ENCODE results near the gene FAAP100.

FAAP100 gene

GRCh38 chr17:81519284-81520020 lies 32.7 kb downstream of the FAAP100 start:
- Histone ChIP-seq H3K27ac (ENCODE audit: low read depth, low read length) (peak overlapping the region; percentile 56), H3K36me3 (ENCODE audit: control insufficient read depth, insufficient read depth, low read length) (no peaks in the 10 kb centered on the region), H3K9ac (ENCODE audit: low read length) (no peak overlapping the region), H3K4me3 (ENCODE audit: low read length) (peak overlapping the region; percentile 69), H3K27me3 (ENCODE audit: control insufficient read depth, insufficient read depth, low read length) (peaks cover 11% of the 10 kb centered on the region), H3K4me1 (ENCODE audit: control insufficient read depth, insufficient read depth, low read length) (peaks cover 23% of the 10 kb centered on the region)

GRCh38 chr17:81518785-81519283 lies 33.3 kb downstream of the FAAP100 start:
- peak overlapping the region; percentile 56 for H3K27ac ChIP-seq (ENCODE audit: low read depth, low read length)
- peak overlapping the region; percentile 69 for H3K4me3 ChIP-seq (ENCODE audit: low read length)
- H3K27me3 ChIP-seq (ENCODE audit: control insufficient read depth, insufficient read depth, low read length) = peaks cover 6% of the 10 kb centered on the region
- H3K36me3 ChIP-seq (ENCODE audit: control insufficient read depth, insufficient read depth, low read length) = no peaks in the 10 kb centered on the region
- H3K9ac ChIP-seq (ENCODE audit: low read length) = no peak overlapping the region
- peaks cover 23% of the 10 kb centered on the region for H3K4me1 ChIP-seq (ENCODE audit: control insufficient read depth, insufficient read depth, low read length)

DNA sequence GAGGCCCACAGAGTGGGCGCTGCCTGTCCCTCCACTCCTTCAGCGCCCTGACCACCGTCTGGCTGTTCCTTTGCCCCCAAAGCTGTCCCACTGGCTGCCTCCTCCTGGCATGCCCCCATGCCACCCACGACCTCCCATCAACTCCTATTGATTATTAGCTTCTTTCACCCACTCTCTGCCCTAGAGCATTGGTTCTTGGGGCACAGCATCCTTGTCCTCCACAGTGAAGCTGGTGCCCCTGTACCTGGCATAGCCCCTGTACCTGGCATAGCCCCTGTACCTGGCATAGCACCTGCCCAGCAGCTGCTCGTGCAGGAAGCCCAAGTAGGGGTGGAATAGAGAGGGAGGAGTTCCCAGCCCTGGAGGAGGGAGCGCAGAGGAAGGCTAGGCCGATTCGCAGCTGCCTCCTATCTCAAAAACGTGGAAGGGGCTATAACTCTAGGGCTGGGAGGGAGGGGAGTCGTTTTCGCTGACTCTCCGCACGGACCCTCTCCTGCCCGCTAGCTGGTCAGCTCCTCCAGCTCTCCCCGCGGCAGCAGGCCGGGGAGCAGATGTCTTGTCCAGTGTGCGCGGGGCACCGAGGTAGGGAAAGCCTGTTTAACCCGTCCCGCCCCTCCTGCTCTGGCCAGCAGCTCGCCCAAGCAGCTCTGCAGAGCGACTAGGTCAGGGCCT lies 33.9 kb downstream of the FAAP100 start:
- Histone ChIP-seq H3K36me3 (ENCODE audit: control insufficient read depth, insufficient read depth, low read length) (no peaks in the 10 kb centered on the region), H3K4me1 (ENCODE audit: control insufficient read depth, insufficient read depth, low read length) (peaks cover 23% of the 10 kb centered on the region), H3K9ac (ENCODE audit: low read length) (no peak overlapping the region), H3K27me3 (ENCODE audit: control insufficient read depth, insufficient read depth, low read length) (peaks cover 5% of the 10 kb centered on the region), H3K4me3 (ENCODE audit: low read length) (peak overlapping the region; percentile 69), H3K27ac (ENCODE audit: low read depth, low read length) (peak overlapping the region; percentile 56)

DNA sequence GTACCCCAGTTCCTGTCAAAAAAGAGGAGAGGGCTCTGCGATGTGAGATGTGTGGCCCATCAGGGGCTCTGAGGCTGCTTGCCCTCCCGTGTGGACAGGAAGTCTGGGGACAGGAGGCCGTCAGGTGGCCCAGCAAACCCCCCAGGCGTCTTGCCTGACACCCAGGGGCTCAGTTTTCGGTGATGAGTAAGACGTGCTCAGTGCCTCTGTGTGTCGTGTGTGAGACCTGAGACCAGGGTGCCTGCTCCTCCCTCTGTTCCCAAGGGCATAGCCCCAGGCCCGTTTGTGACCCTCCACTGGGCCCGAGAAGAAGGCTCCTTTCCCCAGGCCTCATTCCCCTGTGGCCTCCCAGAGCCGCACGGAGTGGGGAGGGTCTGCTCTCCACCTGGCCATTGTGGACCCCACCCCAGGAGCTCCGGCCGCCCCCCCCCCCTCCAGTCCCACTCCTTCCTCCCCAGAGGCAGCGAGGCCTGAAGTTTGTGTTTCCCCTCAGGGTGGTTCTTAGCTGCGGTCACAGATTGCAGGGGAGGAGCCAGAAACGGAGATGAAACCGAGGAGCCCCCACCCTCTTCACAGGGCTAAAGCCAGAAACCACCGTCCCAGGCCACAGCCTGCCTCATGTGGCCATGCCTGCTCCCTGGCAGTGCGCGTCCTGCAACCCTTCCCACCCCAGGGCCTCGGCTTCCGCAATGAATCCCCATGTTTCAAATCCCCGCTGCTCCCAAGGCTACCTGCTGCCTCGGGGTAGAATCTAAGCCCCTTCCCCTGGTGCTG lies 34.6 kb downstream of the FAAP100 start:
- H3K4me3 ChIP-seq (ENCODE audit: low read length) = peak overlapping the region; percentile 69

DNA sequence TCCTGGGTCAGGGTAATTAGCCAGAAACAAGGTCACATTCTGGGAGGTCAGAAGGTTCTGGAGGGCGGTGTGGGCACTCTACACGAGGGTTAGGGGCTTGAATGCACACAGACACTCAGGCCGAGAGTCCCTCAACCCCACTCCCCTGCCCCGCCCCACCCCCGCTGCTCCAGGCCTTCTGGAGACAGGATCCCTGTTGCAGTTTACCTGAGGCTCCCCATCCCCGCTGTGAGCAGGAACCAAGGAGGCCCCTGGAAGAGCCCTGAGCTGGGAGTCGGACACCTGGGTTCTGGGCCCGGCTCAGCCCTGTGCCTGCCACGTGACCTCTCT lies 35.2 kb downstream of the FAAP100 start:
- Histone ChIP-seq H3K36me3 (ENCODE audit: control insufficient read depth, insufficient read depth, low read length) (peaks cover 3% of the 10 kb centered on the region), H3K27me3 (ENCODE audit: control insufficient read depth, insufficient read depth, low read length) (no peaks in the 10 kb centered on the region), H3K4me1 (ENCODE audit: control insufficient read depth, insufficient read depth, low read length) (peaks cover 23% of the 10 kb centered on the region), H3K27ac (ENCODE audit: low read depth, low read length) (peak overlapping the region; percentile 100), H3K4me3 (ENCODE audit: low read length) (peak overlapping the region; percentile 74), H3K9ac (ENCODE audit: low read length) (no peak overlapping the region)

More for the DNA sequence above, 34.6 kb downstream of the FAAP100 start:
- H3K9ac ChIP-seq (ENCODE audit: low read length) = no peak overlapping the region
- H3K36me3 ChIP-seq (ENCODE audit: control insufficient read depth, insufficient read depth, low read length) = no peaks in the 10 kb centered on the region
- peak overlapping the region; percentile 53 for H3K27ac ChIP-seq (ENCODE audit: low read depth, low read length)
- peaks cover 1% of the 10 kb centered on the region for H3K27me3 ChIP-seq (ENCODE audit: control insufficient read depth, insufficient read depth, low read length)
- H3K4me1 ChIP-seq (ENCODE audit: control insufficient read depth, insufficient read depth, low read length) = peaks cover 23% of the 10 kb centered on the region

- no peak overlapping the region for H3K9ac ChIP-seq (ENCODE audit: low read length)
- peak overlapping the region; percentile 74 for H3K4me3 ChIP-seq (ENCODE audit: low read length)
- H3K4me1 ChIP-seq (ENCODE audit: control insufficient read depth, insufficient read depth, low read length) = peaks cover 23% of the 10 kb centered on the region
- H3K36me3 ChIP-seq (ENCODE audit: control insufficient read depth, insufficient read depth, low read length) = peaks cover 8% of the 10 kb centered on the region
- H3K27me3 ChIP-seq (ENCODE audit: control insufficient read depth, insufficient read depth, low read length) = no peaks in the 10 kb centered on the region
- peak overlapping the region; percentile 100 for H3K27ac ChIP-seq (ENCODE audit: low read depth, low read length)
These were observed 35.7 kb downstream of the FAAP100 start for GRCh38 chr17:81516439-81516838.

GRCh38 chr17:81515530-81516041 lies 36.6 kb downstream of the FAAP100 start:
- Histone ChIP-seq H3K36me3 (ENCODE audit: control insufficient read depth, insufficient read depth, low read length) (peaks cover 17% of the 10 kb centered on the region), H3K27me3 (ENCODE audit: control insufficient read depth, insufficient read depth, low read length) (no peaks in the 10 kb centered on the region), H3K27ac (ENCODE audit: low read depth, low read length) (peak overlapping the region; percentile 100), H3K4me3 (ENCODE audit: low read length) (peak overlapping the region; percentile 74), H3K4me1 (ENCODE audit: control insufficient read depth, insufficient read depth, low read length) (peaks cover 23% of the 10 kb centered on the region), H3K9ac (ENCODE audit: low read length) (peak overlapping the region; percentile 94)

DNA sequence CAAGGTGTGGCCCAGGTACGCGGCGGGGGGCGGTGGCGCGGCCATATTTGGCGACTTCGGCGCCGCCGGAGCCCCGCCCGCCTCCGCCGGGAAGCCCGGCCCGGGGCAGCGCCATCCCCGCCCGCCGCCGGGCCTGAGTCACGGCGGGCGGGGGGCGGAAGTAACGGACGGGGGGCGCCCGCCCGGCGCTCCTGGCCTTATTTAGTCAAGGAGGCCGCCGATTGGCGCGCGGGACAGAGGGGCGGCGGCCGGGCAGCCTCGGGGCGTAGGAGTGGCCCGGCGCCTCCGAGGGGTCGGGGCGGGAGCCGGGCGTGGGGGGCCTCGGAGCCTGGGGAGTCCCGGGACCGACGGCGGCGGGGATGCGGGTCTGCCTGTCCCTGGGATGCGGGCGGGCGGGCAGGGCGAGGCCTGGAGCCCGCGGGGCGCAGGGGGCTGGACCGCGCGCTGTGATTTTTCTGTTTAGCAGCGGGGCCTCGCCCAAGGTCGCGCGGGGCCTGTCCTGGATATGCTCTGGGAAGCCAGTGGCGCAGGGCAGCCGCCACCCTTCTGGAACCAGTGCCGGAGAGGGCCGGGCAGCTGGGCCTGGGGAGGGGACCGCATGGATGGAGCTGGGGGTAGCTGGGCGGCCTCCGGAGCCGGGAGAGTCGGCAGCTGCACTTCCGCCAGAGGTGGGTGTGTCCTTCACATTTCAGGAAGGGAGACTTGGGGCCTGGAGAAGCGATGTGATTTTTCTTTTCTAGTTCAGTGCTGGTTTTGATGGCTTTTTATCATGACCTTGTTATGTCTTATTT lies 37.2 kb downstream of the FAAP100 start:
- Histone ChIP-seq H3K27me3 (ENCODE audit: control insufficient read depth, insufficient read depth, low read length) (no peaks in the 10 kb centered on the region), H3K9ac (ENCODE audit: low read length) (peak overlapping the region; percentile 94), H3K4me1 (ENCODE audit: control insufficient read depth, insufficient read depth, low read length) (peaks cover 23% of the 10 kb centered on the region), H3K27ac (ENCODE audit: low read depth, low read length) (peak overlapping the region; percentile 100), H3K4me3 (ENCODE audit: low read length) (peak overlapping the region; percentile 74), H3K36me3 (ENCODE audit: control insufficient read depth, insufficient read depth, low read length) (peaks cover 23% of the 10 kb centered on the region)

DNA sequence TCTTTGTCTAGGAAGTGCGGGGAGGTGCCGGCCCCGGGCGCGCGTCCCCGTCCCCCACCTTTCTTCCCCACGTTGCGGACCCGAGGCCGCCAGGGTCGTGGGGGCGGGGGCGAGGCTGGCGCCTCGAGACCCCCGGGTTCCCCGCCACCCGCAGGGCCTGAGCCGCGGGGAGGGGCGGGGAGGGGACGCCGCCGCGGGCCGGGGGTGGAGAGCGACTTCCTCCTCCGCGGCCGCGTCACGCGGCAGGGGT lies 37.7 kb downstream of the FAAP100 start:
- H3K4me1 ChIP-seq (ENCODE audit: control insufficient read depth, insufficient read depth, low read length) = peaks cover 20% of the 10 kb centered on the region
- peaks cover 27% of the 10 kb centered on the region for H3K36me3 ChIP-seq (ENCODE audit: control insufficient read depth, insufficient read depth, low read length)
- H3K4me3 ChIP-seq (ENCODE audit: low read length) = peak overlapping the region; percentile 74
- H3K9ac ChIP-seq (ENCODE audit: low read length) = peak overlapping the region; percentile 99
- no peaks in the 10 kb centered on the region for H3K27me3 ChIP-seq (ENCODE audit: control insufficient read depth, insufficient read depth, low read length)
- peak overlapping the region; percentile 100 for H3K27ac ChIP-seq (ENCODE audit: low read depth, low read length)

DNA sequence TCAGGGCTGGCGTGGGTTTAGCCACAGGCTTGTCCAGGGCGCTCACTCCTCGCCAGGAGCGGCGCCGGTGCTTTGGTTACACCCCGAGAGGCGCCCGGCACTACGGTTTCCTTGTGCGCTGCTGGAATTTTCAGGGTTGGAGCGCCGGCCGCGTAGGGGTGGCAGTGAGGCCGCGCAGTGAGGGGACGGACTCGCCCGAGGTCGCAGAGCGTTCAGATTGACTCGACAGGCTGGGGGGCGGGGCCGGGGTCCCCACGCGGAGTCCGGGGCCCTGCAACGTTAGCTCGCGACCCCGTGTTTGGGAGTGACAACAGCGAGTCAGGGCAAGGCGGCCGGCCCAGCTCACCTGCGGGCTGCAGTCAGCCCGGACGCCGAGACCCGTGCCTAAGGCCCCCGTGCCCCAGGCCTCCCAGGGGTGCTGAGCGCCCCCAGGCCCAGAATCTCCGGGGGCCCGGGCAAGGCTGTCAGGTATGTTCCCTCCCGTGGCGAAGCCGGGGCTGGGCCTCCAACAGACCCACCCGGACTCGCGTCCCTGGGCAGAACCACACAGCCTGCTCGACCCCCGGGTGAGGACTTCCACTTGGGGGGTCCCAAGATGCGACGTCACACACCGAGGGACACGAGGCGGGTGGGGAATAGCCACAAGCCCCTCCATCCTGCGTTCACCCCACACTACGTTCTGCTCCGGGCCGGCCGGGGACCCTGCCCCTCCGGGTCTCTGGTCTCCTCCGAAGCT lies 38.2 kb downstream of the FAAP100 start:
- H3K9ac ChIP-seq (ENCODE audit: low read length) = peak overlapping the region; percentile 99
- no peaks in the 10 kb centered on the region for H3K27me3 ChIP-seq (ENCODE audit: control insufficient read depth, insufficient read depth, low read length)
- peaks cover 16% of the 10 kb centered on the region for H3K4me1 ChIP-seq (ENCODE audit: control insufficient read depth, insufficient read depth, low read length)
- H3K4me3 ChIP-seq (ENCODE audit: low read length) = peak overlapping the region; percentile 74
- H3K36me3 ChIP-seq (ENCODE audit: control insufficient read depth, insufficient read depth, low read length) = peaks cover 32% of the 10 kb centered on the region
- H3K27ac ChIP-seq (ENCODE audit: low read depth, low read length) = peak overlapping the region; percentile 100

DNA sequence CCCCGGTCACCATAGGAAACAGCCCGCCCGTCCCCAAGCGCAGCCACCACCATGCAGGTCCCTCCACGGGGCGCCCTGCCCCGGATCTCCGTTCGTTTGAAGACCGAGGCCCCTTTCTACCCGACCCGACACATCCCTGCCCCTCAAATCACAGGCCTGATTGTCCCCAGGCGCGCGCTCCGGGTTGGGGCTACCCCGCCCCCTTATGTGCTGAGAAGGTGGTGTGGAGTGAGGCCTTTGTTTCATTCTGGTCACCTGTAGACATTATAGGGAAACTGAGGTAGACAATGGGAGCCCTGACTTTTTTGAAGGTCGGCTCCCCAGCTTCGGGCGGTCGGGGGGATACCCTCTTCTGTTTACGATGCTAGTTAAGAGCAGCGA lies 38.8 kb downstream of the FAAP100 start:
- H3K36me3 ChIP-seq (ENCODE audit: control insufficient read depth, insufficient read depth, low read length) = peaks cover 36% of the 10 kb centered on the region
- H3K9ac ChIP-seq (ENCODE audit: low read length) = peak overlapping the region; percentile 99
- peak overlapping the region; percentile 74 for H3K4me3 ChIP-seq (ENCODE audit: low read length)
- no peaks in the 10 kb centered on the region for H3K27me3 ChIP-seq (ENCODE audit: control insufficient read depth, insufficient read depth, low read length)
- peak overlapping the region; percentile 100 for H3K27ac ChIP-seq (ENCODE audit: low read depth, low read length)
- H3K4me1 ChIP-seq (ENCODE audit: control insufficient read depth, insufficient read depth, low read length) = peaks cover 19% of the 10 kb centered on the region

Measured in rectal smooth muscle tissue (tissue), 1 donor.